SK-N-SH treated with all-trans-retinoic acid at 6 μM for 48 hours (cell line): Measurements from ENCODE around the gene FGF11.

ENCODE experiments used
- ATAC-seq: fragments of 200-7000 bp; cut with Tn5 transposase; 3 replicates; pipeline ENCODE4 v1.9.1; 2020; ENCODE audit warnings: mild to moderate bottlenecking, moderate library complexity
- ARNTL ChIP-seq: fragments of 450-650 bp; formaldehyde crosslinking; IDR thresholded peaks from 2 replicates; pipeline ENCODE4 v1.5.0; 2020; ENCODE audit warnings: low read depth, mild to moderate bottlenecking, moderate library complexity, borderline replicate concordance
- BACH2 ChIP-seq: fragments of 250-450 bp; sonication (Bioruptor Pico); IDR thresholded peaks from 2 replicates; pipeline ENCODE4 v1.9.0; 2021; ENCODE audit warnings: mild to moderate bottlenecking, borderline replicate concordance
- CREB5 ChIP-seq: fragments of 250-450 bp; sonication (Bioruptor Pico); IDR thresholded peaks from 2 replicates; pipeline ENCODE4 v1.5.1; 2020; ENCODE audit warnings: low read depth, mild to moderate bottlenecking, moderate library complexity
- CSDC2 ChIP-seq: fragments of 250-450 bp; sonication (Bioruptor Pico); IDR thresholded peaks from 2 replicates; pipeline ENCODE4 v1.5.0; 2020; ENCODE audit warnings: mild to moderate bottlenecking, moderate library complexity
- ESRRG ChIP-seq: fragments of 250-450 bp; sonication (Bioruptor Pico); IDR thresholded peaks from 2 replicates; pipeline ENCODE4 v1.6.1; 2021; ENCODE audit warnings: mild to moderate bottlenecking
- GLIS3 ChIP-seq: fragments of 250-450 bp; sonication (Bioruptor Pico); IDR thresholded peaks from 2 replicates; pipeline ENCODE4 v1.5.0; 2020; ENCODE audit warnings: mild to moderate bottlenecking, moderate library complexity
- ISL1 ChIP-seq: fragments of 250-450 bp; sonication (Bioruptor Pico); IDR thresholded peaks from 2 replicates; pipeline ENCODE4 v2.1.2; 2022; ENCODE audit warnings: mild to moderate bottlenecking, moderate library complexity
- OSR1 ChIP-seq: fragments of 250-450 bp; sonication (Bioruptor Pico); IDR thresholded peaks from 2 replicates; pipeline ENCODE4 v1.8.0; 2022; ENCODE audit warnings: moderate library complexity, mild to moderate bottlenecking, inconsistent platforms
- PPARA ChIP-seq: fragments of 250-450 bp; sonication (Bioruptor Pico); IDR thresholded peaks from 2 replicates; pipeline ENCODE4 v1.5.0; 2020; ENCODE audit warnings: mild to moderate bottlenecking, borderline replicate concordance
- RARB ChIP-seq: fragments of 250-450 bp; sonication (Bioruptor Pico); IDR thresholded peaks from 2 replicates; pipeline ENCODE4 v1.8.0; 2021; ENCODE audit warnings: mild to moderate bottlenecking, moderate library complexity
- SNAI2 ChIP-seq: fragments of 250-450 bp; sonication (Bioruptor Pico); IDR thresholded peaks from 2 replicates; pipeline ENCODE4 v1.5.0; 2020; ENCODE audit warnings: mild to moderate bottlenecking, moderate library complexity
- TCF4 ChIP-seq: fragments of 250-450 bp; sonication (Bioruptor Pico); IDR thresholded peaks from 2 replicates; pipeline ENCODE4 v1.8.0; 2021; ENCODE audit warnings: mild to moderate bottlenecking, moderate library complexity, borderline replicate concordance
- ZC3H10 ChIP-seq: fragments of 250-450 bp; sonication (Bioruptor Pico); IDR thresholded peaks from 2 replicates; pipeline ENCODE4 v1.5.1; 2021; ENCODE audit warnings: mild to moderate bottlenecking, moderate library complexity
- ZFP3 ChIP-seq: fragments of 250-450 bp; sonication (Bioruptor Pico); IDR thresholded peaks from 2 replicates; pipeline ENCODE4 v1.5.0; 2020; ENCODE audit warnings: mild to moderate bottlenecking, moderate library complexity
- ZFP30 ChIP-seq: fragments of 450-650 bp; formaldehyde crosslinking; IDR thresholded peaks from 2 replicates; pipeline ENCODE4 v1.5.0; 2022; ENCODE audit warnings: mild to moderate bottlenecking, moderate library complexity
- ZNF565 ChIP-seq: fragments of 450-650 bp; formaldehyde crosslinking; conservative IDR thresholded peaks from 2 replicates; pipeline ENCODE4 v1.5.0; 2020; ENCODE audit warnings: low read depth, mild to moderate bottlenecking, moderate library complexity
- ZNF70 ChIP-seq: fragments of 450-650 bp; formaldehyde crosslinking; IDR thresholded peaks from 2 replicates; pipeline ENCODE4 v1.5.0; 2020; ENCODE audit warnings: mild to moderate bottlenecking, moderate library complexity
- ZNF8 ChIP-seq: fragments of 450-650 bp; formaldehyde crosslinking; IDR thresholded peaks from 2 replicates; pipeline ENCODE4 v1.5.0; 2020; ENCODE audit warnings: mild to moderate bottlenecking, moderate library complexity
- TF ChIP-seq, protein P1 (sequence below): fragments of 250-450 bp; sonication (Bioruptor Pico); IDR thresholded peaks from 2 replicates; pipeline ENCODE4 v1.8.0; 2020; ENCODE audit warnings: mild to moderate bottlenecking, moderate library complexity, borderline replicate concordance
- TF ChIP-seq, protein P2 (sequence below): fragments of 250-450 bp; sonication (Bioruptor Pico); IDR thresholded peaks from 2 replicates; pipeline ENCODE4 v1.8.0; 2021; ENCODE audit warnings: low read depth, mild to moderate bottlenecking, moderate library complexity, borderline replicate concordance
- TF ChIP-seq, protein P3 (sequence below): fragments of 250-450 bp; sonication (Bioruptor Pico); IDR thresholded peaks from 2 replicates; pipeline ENCODE4 v1.5.1; 2021; ENCODE audit warnings: mild to moderate bottlenecking, moderate library complexity

FGF11 gene

GRCh38 chr17:7460850-7461660 lies 21.7 kb downstream of the FGF11 start:
- no peak for TF ChIP-seq CSDC2 (CRISPR knock-in tag)
- no peak for TF ChIP-seq SNAI2
- TF ChIP-seq ZNF565 (CRISPR knock-in tag), result no peak
- TF ChIP-seq, protein P1, sequence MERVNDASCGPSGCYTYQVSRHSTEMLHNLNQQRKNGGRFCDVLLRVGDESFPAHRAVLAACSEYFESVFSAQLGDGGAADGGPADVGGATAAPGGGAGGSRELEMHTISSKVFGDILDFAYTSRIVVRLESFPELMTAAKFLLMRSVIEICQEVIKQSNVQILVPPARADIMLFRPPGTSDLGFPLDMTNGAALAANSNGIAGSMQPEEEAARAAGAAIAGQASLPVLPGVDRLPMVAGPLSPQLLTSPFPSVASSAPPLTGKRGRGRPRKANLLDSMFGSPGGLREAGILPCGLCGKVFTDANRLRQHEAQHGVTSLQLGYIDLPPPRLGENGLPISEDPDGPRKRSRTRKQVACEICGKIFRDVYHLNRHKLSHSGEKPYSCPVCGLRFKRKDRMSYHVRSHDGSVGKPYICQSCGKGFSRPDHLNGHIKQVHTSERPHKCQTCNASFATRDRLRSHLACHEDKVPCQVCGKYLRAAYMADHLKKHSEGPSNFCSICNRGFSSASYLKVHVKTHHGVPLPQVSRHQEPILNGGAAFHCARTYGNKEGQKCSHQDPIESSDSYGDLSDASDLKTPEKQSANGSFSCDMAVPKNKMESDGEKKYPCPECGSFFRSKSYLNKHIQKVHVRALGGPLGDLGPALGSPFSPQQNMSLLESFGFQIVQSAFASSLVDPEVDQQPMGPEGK (CRISPR knock-in tag), result no peak
- no peak for TF ChIP-seq RARB
- TF ChIP-seq ZFP30 (CRISPR knock-in tag), result no peak
- TF ChIP-seq, protein P2, sequence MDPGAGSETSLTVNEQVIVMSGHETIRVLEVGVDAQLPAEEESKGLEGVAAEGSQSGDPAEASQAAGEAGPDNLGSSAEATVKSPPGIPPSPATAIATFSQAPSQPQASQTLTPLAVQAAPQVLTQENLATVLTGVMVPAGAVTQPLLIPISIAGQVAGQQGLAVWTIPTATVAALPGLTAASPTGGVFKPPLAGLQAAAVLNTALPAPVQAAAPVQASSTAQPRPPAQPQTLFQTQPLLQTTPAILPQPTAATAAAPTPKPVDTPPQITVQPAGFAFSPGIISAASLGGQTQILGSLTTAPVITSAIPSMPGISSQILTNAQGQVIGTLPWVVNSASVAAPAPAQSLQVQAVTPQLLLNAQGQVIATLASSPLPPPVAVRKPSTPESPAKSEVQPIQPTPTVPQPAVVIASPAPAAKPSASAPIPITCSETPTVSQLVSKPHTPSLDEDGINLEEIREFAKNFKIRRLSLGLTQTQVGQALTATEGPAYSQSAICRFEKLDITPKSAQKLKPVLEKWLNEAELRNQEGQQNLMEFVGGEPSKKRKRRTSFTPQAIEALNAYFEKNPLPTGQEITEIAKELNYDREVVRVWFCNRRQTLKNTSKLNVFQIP (CRISPR knock-in tag), result no peak
- ATAC-seq, result no peak

DNA sequence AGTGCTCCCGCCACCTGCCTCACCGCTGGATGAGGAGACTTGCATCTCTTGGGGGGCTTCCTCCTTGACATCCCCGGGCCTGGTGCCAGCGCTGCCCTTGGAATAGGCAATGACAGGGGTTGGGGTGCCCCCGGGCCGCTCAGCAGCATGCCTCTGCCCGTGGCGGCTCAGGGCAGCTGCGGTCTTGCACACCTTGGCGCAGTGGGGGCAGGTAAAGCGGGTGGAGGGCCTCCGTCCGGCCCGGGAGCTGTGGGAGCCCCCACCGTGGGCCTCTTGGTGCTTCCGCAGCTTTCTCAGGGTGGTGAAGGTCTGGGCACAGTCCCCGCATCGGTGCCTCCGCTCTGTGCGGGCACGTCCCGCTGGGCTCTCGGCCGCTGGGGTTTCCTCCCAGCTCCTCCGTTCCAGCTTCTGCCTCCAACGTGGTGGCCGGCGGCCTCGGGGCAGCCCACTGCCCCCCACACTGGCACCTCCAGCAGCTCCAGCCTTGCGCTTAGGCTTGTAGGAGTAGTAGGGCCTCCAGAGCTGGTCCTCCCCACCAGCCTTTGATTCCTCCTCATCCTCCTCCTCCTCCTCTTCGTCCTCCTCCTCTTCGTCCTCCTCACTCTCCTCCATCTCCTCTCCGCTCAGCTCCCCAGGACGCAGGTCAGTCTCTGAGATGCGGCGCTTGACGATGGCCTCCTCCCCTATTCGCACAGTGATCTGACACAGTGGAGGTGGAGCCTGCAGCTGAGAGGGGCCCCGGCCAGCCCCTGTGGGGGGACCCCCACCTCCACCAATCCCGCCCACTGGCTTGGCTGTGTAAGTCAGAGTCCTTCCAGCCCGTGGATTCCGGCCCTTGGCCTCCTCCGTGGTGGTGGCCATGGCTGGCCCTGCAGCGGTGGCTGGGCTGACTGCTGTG lies 23.4 kb downstream of the FGF11 start:
- TF ChIP-seq ZFP3 (CRISPR knock-in tag) (no peak), SNAI2 (no peak), ISL1 (CRISPR knock-in tag) (no peak), ZC3H10 (CRISPR knock-in tag) (no peak), ZNF8 (CRISPR knock-in tag) (no peak), OSR1 (CRISPR knock-in tag) (no peak), CSDC2 (CRISPR knock-in tag) (no peak), ZFP30 (CRISPR knock-in tag) (no peak), GLIS3 (CRISPR knock-in tag) (no peak)
- TF ChIP-seq, protein P3, sequence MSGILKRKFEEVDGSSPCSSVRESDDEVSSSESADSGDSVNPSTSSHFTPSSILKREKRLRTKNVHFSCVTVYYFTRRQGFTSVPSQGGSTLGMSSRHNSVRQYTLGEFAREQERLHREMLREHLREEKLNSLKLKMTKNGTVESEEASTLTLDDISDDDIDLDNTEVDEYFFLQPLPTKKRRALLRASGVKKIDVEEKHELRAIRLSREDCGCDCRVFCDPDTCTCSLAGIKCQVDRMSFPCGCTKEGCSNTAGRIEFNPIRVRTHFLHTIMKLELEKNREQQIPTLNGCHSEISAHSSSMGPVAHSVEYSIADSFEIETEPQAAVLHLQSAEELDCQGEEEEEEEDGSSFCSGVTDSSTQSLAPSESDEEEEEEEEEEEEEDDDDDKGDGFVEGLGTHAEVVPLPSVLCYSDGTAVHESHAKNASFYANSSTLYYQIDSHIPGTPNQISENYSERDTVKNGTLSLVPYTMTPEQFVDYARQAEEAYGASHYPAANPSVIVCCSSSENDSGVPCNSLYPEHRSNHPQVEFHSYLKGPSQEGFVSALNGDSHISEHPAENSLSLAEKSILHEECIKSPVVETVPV (CRISPR knock-in tag), result no peak
- ATAC-seq, result no peak

DNA sequence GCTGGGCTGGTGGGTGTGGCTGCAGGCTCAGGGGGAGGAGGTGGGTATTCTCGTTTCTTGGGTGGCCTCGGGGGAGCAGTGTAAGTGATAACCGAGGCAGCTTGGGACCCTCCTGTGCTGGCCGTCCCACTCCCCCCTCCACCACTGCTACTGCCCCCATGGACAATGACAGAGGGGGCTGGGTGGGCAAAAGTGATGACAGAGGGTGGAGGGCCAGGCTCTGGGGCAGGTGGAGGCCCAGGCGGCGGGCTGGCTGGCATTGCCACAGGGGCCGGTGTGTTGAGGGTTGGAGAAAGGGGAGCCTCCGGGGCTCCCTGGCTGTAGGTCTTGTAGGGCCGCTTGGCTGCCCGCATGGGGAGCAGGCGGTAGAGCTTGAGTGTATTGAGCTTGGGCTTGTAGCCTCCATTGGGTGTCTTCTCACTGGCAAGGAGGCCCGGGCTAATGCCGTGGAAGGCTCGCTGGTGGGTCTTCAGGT lies 24.1 kb downstream of the FGF11 start:
- no peak for ATAC-seq
- no peak for TF ChIP-seq CSDC2 (CRISPR knock-in tag)
- no peak for TF ChIP-seq PPARA (CRISPR knock-in tag)
- TF ChIP-seq ZNF70 (CRISPR knock-in tag), result no peak
- no peak for TF ChIP-seq ARNTL (CRISPR knock-in tag)
- TF ChIP-seq BACH2 (CRISPR knock-in tag), result no peak
- TF ChIP-seq TCF4, result no peak
- TF ChIP-seq, protein P2 (CRISPR knock-in tag), result no peak
- TF ChIP-seq ZC3H10 (CRISPR knock-in tag), result no peak
- no peak for TF ChIP-seq RARB
- TF ChIP-seq CREB5, result no peak
- no peak for TF ChIP-seq ZFP30 (CRISPR knock-in tag)
- TF ChIP-seq ZNF8 (CRISPR knock-in tag), result no peak
- no peak for TF ChIP-seq SNAI2
- TF ChIP-seq ZNF565 (CRISPR knock-in tag), result no peak
- TF ChIP-seq, protein P1 (CRISPR knock-in tag), result no peak
- TF ChIP-seq ZFP3 (CRISPR knock-in tag), result no peak
- TF ChIP-seq ESRRG, result no peak
- TF ChIP-seq, protein P3 (CRISPR knock-in tag), result no peak
- TF ChIP-seq ISL1 (CRISPR knock-in tag), result no peak
